ENCODE results near the gene TTLL11. TPM values are rescaled to one million over a fixed set of nuclear protein-coding genes. Genes with fewer than 3 reads are reported as not detected.

TTLL11 gene
- polyA plus RNA-seq, 1 of the 3 experiments (the other 2 are of a cell fraction): 6.8 TPM

DNA sequence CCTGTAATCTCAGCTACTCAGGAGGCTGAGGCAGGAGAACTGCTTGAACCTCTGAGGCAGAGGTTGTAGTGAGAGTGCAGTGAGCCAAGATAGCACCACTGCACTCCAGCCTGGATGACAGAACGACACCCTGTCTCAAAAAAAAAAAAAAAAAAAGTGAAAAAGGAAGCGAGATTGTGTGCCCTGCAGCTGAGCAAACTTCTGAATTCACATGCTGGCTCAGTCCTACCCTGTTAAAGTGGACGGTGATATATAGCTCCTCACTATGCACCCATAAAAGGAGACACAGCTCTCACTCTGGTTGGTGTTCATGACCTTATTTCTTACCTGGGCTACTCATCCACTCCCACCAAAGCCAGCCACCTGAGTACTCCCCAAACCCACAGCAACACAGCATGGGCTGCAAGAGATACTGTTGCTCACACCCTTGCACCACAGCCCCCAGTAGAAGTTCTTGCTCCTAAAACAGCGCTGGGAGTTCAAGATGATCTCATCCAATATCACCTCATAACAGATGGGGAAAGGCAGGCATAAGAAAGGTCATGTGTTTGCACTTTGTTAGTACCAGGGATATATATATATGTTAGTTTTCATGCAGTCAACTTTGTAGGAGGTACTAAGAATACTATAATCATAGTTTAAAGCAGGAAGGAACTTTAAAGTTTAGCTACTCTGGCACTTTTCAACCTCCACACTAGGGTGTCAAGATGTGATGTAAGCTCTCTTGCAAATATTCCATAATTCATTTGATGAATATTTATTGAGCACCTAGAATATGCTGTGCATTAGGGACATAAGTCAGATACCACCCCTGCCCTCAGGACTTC, 4.0 kb downstream of the TTLL11 start:
- 92% methylated on average over 4 of the region's 4 CpGs for WGBS (ENCODE audit: low lambda C conversion rate)
- Histone ChIP-seq H3K4me3 (ENCODE audit: low read depth in 2 of 2, low read length in 1 of 2) (no peak overlapping the region), H3K9ac (no peak overlapping the region), H3K27me3 (ENCODE audit: insufficient read depth) (no peaks in the 10 kb centered on the region), H3K4me1 (ENCODE audit: control insufficient read depth in 1 of 2, insufficient read depth in 2 of 2, low read depth in 1 of 2, low read length in 1 of 2) (peaks cover 6 to 26% of the 10 kb centered on the region in 2 experiments; a peak in 2 of 4 replicates), H3K27ac (ENCODE audit: low read depth in 2 of 2, low read length in 1 of 2) (no peak overlapping the region), H3K9me3 (no peaks in the 10 kb centered on the region), H3K79me2 (ENCODE audit: insufficient read depth) (peaks cover 47% of the 10 kb centered on the region), H3K9me2 (no peaks in the 10 kb centered on the region), H3K36me3 (replicated peaks in 1 of 2; ENCODE audit: control insufficient read depth in 1 of 2, insufficient read depth in 2 of 2, low read length in 1 of 2) (no peaks in the 10 kb centered on the region), H4K20me1 (ENCODE audit: insufficient read depth) (peaks cover 18% of the 10 kb centered on the region), H2AFZ (ENCODE audit: low read depth) (no peak overlapping the region), H3F3A (replicated peaks; ENCODE audit: insufficient read depth) (peaks cover 6% of the 10 kb centered on the region), H3K4me2 (no peak overlapping the region)
- POLR2A ChIA-PET: no interaction called here
- DNase-seq: no peak
- CTCF ChIA-PET: interaction anchor here (0.6 to 2.1 kb wide), 5 partner anchors 9 to 85 kb away, joined by 3 to 15 read pairs (median 6); no protein-coding TSS in a partner anchor
- no peak for TF ChIP-seq ELF1 (IDR thresholded peaks at IDR 0.05)
- TF ChIP-seq, protein P1, sequence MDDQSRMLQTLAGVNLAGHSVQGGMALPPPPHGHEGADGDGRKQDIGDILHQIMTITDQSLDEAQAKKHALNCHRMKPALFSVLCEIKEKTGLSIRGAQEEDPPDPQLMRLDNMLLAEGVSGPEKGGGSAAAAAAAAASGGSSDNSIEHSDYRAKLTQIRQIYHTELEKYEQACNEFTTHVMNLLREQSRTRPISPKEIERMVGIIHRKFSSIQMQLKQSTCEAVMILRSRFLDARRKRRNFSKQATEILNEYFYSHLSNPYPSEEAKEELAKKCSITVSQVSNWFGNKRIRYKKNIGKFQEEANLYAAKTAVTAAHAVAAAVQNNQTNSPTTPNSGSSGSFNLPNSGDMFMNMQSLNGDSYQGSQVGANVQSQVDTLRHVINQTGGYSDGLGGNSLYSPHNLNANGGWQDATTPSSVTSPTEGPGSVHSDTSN (IDR thresholded peaks at IDR 0.05): no peak
- TF ChIP-seq RXRA (IDR thresholded peaks at IDR 0.05; ENCODE audit: borderline replicate concordance, low read depth): no peak
- TF ChIP-seq RFX5 (IDR thresholded peaks at IDR 0.05; ENCODE audit: low read length): no peak
- TF ChIP-seq RAD21 (IDR thresholded peaks at IDR 0.05; ENCODE audit: low read length): no peak
- no peak for TF ChIP-seq MEF2A (IDR thresholded peaks at IDR 0.05; ENCODE audit: borderline replicate concordance, low read depth)
- TF ChIP-seq, protein P2, sequence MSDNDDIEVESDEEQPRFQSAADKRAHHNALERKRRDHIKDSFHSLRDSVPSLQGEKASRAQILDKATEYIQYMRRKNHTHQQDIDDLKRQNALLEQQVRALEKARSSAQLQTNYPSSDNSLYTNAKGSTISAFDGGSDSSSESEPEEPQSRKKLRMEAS (IDR thresholded peaks at IDR 0.05; ENCODE audit: low read depth): no peak
- TF ChIP-seq, protein P3, sequence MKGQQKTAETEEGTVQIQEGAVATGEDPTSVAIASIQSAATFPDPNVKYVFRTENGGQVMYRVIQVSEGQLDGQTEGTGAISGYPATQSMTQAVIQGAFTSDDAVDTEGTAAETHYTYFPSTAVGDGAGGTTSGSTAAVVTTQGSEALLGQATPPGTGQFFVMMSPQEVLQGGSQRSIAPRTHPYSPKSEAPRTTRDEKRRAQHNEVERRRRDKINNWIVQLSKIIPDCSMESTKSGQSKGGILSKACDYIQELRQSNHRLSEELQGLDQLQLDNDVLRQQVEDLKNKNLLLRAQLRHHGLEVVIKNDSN (IDR thresholded peaks at IDR 0.05; ENCODE audit: borderline replicate concordance, low read depth): no peak
- TF ChIP-seq, protein P4, sequence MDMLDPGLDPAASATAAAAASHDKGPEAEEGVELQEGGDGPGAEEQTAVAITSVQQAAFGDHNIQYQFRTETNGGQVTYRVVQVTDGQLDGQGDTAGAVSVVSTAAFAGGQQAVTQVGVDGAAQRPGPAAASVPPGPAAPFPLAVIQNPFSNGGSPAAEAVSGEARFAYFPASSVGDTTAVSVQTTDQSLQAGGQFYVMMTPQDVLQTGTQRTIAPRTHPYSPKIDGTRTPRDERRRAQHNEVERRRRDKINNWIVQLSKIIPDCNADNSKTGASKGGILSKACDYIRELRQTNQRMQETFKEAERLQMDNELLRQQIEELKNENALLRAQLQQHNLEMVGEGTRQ (IDR thresholded peaks at IDR 0.05; ENCODE audit: borderline replicate concordance, low read depth, low read length): no peak
- no peak for TF ChIP-seq GABPA (IDR thresholded peaks at IDR 0.05; ENCODE audit: low read depth)
- no peak for TF ChIP-seq TAF1 (IDR thresholded peaks at IDR 0.05; ENCODE audit: borderline replicate concordance, low read depth, low read length)
- no peak for TF ChIP-seq FOSL2 (IDR thresholded peaks at IDR 0.05; ENCODE audit: borderline replicate concordance, low read depth)
- TF ChIP-seq YY1 (IDR thresholded peaks at IDR 0.05; ENCODE audit: low read depth): no peak
- TF ChIP-seq NFIC (IDR thresholded peaks at IDR 0.05; ENCODE audit: borderline replicate concordance): no peak
- no peak for TF ChIP-seq FOXJ3 (CRISPR knock-in tag; IDR thresholded peaks at IDR 0.05)
- TF ChIP-seq EZH2phosphoT487 (IDR thresholded peaks at IDR 0.05; ENCODE audit: borderline replicate concordance, low read depth): no peak
- no peak for TF ChIP-seq CHD2 (IDR thresholded peaks at IDR 0.05; ENCODE audit: low read length, partially characterized antibody)

All from SK-N-SH (cell line).